Activated CD4-positive, alpha-beta T cell treated with anti-CD3 and anti-CD28 coated beads, Interleukin-2, Interleukin-4, amounts not matched to agents 100 ng/mL and 50 ng/mL, durations not matched to agents 16 hours and 8 hours (primary cell): ENCODE data around the gene NFKB1.
"Not testable (repeated sequence)": the region's sequence is repeated elsewhere in the genome, so short reads cannot be mapped to it uniquely, and the experiment has no call there.

Source experiments
- DNase-seq: peaks from one replicate; pipeline ENCODE4 v3.0.0-alpha.2; 2020; ENCODE audit warnings: low spot score

The NFKB1 gene

DNA sequence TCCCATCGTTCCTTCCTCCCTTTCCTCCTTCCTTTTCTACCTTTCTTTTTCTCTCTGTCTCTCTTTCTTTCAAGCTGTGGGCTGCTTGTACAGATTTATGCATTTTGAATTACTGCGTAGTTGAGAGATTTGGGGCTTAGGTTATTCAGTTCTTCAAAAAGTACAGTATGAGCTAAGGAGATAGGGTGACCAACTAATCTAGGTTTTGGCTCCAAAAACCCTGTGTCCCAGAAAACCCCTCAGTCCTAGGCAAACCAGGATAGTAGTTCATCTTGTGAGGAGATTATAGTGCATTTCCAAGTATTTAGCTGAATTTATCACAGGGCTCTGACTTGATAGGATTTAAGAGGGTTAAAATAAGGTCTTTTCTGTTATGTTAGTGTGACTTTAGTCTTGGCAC, 64.5 kb downstream of the NFKB1 start:
- DNase-seq, result no peak

DNA sequence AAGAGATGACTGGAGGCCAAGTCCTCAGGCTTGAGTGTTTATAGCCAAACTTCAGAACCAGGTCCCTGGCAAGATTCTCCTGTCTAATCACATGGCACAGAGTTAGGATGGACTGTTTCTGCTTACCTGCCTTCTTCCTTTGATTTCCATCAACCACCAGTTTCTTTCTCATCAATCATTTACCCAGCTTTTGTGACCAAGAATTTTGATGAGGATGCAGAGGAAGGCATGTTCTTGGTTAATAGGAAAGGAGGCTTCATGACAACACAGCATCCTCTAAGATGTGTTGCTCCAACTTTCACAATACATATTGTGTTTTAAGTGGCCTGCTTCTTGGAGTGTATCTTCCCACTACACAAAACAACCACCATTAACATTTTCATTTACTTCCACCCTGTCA, 65.3 kb downstream of the NFKB1 start:
- DNase-seq, result no peak

DNA sequence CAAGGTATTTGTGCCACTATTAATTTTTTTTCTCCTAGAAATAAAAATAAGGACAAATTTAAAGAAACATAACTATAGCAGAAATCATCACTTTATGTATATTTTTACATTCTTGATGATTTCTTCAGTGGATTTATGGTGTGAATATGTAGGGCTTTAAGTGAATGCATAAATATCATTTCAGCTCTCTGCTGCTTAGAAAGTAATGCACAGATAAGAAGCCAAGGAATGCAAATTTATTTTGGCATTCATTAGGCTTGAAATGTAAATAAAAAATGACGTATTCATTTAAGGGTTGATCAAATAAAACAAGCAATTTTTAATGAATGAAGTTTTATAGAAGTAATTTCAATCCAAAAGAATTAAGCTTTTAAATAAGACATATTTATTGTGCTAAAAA, 66.3 kb downstream of the NFKB1 start:
- no peak for DNase-seq

DNA sequence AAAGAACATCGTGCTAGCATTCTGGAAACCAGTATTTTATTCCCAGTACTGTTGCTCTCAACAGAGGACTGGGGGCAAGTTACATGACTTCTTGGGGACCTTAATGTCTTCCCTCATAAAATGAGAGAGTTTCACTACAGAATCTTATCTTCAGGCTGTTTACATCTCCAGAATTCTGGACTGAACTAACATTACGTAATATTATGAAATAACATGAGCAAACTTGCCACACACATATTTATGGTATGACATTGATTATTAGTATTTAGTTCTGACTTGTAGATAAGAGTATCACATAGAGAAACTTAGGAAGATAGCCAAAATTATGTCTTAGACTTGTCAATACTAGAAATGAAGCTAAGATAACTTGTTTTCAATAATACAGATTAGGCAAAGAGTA, 68.0 kb downstream of the NFKB1 start:
- DNase-seq, result no peak

DNA sequence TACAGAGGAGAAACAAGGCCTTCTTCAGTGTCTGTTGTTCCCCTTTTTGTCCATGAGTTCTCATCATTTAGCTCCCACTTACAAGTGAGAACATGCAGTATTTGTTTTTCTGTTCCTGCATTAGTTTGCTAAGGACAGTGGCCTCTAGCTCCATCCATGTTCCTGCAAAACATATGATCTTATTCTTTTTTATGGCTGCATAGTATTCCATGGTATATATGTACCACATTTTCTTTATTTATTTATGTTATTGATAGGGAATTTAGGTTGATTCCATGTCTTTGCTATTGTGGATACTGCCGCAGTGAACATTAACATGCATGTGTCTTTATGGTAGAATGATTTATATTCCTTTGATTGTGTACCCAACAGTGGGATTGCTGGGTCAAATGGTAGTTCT, 69.1 kb downstream of the NFKB1 start:
- DNase-seq, result not testable (repeated sequence)

DNA sequence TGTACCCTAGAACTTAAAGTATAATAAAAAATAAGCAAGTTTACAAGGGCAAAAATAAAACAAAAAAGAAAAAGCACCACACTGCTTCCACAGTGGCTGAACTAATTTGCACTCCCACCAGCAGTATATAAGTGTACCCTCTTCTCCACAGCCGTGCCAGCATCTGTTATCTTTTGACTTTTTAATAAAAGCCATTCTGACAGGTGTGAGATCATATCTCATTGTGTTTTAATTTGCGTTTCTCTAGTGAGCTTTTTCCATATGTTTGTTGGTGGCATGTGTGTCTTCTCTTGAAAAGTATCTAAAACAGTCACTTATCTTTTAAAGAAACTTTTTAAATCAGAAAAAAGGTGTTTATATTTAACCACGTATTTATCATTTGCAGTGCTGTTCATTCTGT, 71.3 kb downstream of the NFKB1 start:
- no peak for DNase-seq

DNA sequence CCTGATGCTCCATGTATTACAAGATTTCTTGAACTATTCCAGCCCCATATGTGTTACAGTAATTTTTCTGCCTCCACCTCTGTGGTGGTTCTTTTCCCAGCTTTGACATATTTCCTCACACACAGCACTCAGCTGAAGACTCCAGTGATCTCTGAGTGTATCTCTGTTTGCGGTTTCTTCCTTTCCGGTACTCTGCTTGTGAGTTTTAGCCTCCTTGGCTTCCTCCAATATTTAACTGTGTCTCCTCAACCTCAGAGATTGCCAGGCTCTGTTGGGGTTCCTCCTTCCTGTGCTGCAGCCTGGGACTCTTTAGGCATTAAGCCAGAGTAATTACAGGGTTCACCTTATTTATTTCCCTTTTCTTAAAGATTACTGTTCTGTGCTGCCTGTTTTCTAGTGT, 73.2 kb downstream of the NFKB1 start:
- no peak for DNase-seq

DNA sequence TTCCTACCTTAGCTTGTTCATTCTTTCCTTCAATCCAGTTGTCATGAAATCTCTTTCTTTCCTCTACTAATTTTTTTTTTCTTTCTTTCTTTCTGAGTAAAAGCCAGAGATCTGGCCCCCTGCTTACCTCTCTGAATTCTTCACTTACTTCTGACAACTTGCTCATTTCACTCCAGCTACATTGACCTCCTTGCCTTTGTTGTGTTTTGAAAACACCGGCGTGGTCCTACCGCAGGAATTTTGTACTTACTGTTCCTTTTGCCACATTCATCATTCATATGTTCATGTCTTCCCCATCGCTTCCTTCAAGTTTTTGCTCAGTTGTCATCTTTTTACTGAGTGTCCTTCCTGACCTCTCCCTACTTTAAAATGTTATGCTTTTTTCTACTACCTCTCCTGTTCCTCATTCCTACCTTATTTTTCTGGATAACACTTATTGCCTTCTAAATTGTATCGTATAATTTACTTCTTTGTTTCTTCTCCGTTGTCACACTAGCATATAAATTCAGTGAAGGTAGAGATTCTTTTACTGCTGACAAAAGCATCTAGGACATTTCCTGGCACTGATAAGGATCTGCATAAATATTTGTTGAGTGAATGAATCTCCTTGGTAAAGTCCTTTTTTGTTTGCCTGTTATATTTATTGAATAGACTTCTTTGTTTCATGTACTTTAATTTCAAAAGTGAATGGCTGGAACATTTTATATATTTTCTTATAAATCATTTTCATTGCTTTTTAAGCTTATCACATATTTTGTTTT, 74.4 kb downstream of the NFKB1 start:
- DNase-seq, result no peak

DNA sequence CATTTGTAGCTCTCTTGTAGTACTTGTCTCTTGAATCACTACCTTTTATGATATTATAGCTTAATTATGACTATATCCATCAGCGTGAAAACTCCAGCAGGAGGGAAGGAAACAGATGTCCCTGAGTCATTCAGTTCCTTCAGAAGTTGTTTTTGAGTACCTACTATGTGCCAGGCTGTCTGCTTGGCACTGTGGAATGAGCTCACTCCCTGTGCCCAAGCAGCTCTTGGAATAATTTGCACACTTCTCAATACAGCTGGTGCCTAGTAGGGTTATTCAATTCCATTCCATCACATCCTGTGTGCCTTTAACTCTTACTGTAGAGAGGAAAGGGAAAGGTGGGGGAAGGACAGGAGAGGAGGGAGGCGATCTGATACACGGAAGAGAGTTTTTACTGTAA, 77.1 kb downstream of the NFKB1 start:
- no peak for DNase-seq

DNA sequence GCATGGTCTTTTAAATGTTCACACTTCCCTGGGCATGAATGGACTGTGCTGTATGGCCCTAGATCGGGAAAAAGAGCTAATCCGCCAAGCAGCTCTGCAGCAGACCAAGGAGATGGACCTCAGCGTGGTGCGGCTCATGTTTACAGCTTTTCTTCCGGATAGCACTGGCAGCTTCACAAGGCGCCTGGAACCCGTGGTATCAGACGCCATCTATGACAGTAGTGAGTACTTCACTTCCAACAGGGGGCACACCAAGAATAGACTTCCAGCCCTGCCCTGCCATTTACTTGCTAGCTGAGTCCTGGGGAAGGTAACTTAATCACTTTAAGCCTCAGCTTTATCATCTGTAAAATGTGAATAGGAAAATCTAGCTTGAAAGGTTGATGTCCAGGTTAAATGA, 77.7 kb downstream of the NFKB1 start:
- DNase-seq, result no peak

DNA sequence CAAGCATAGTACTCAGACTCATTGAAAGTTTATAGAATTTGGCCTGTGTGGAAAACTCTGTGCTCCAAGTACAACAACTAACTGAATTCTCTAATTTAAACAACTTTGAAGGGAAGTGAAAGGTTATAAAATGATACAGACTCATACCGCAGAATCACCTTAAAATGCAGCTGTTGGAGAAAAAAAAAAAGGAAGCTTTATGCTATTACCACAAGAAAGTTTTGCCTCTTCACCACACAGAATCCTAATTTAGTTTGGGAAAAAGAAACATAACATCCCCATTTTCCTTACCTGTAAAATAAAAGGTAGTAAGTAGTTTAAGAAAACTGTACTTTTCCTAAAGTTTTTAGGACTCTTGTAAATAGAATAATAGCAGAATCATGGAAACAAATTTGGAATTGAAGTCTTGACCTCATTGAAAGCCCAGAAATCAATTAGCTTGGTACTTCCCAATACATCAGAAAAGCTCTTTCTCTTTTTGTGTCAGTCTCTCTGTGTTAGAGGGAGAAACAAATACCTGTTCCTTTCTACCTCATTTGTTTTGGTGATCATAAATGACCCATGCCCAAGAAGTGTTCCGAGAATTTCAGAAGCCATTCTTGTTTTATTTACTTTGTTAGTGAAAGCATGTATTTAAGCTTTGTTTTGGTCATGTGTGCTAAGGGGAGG, 78.8 kb downstream of the NFKB1 start:
- no peak for DNase-seq

DNA sequence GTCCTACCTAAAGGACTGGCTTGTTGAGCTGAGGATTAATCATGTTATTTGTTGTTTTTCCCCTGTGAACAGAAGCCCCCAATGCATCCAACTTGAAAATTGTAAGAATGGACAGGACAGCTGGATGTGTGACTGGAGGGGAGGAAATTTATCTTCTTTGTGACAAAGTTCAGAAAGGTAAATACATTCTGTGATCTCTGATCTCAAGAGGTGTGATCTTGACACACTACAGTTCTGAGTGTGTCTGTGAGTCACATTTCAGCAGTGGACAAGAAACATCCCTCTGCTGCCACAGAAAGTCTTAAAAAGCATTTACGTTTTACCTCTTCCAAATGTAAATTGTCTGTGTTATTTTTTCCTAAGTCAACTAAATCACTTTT, 79.3 kb downstream of the NFKB1 start:
- peak; percentile 58 for DNase-seq

DNA sequence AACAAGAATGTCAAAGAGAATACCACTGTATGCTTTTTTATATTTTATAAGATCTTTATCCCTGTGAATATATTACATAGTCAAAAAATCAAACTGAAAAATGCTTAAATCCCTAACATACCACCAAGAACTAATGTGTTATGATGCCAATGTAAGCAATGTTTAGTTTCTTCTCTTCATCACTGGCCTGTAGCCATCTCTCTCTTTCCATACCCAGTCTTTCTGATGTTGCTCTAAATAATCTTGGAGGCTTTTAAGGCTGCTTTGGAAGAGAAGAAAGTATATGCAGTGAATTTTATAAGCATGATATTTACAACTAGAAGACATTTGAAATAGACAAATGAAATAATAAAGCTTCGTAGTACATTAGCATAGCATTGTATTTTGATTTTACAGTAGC, 82.9 kb downstream of the NFKB1 start:
- DNase-seq, result no peak

DNA sequence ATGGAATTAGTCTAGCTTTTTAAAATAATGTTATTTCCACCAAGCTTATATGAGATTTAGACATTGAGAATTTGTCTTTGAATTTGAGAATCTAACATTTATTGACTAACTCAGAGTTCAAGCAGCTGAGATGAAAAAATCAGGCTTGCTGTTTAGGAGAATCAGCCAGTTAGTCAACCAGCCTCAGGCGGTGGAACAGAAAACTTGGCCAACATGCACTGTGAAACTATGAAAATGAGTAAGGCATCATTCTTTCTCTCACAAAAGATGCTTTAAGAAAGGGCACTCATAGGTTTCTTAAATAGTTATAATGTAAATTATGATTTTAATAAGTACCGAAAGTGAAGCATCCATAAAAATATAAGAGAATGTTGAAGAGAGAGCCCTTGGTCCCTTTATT, 84.2 kb downstream of the NFKB1 start:
- DNase-seq, result peak; percentile 57

DNA sequence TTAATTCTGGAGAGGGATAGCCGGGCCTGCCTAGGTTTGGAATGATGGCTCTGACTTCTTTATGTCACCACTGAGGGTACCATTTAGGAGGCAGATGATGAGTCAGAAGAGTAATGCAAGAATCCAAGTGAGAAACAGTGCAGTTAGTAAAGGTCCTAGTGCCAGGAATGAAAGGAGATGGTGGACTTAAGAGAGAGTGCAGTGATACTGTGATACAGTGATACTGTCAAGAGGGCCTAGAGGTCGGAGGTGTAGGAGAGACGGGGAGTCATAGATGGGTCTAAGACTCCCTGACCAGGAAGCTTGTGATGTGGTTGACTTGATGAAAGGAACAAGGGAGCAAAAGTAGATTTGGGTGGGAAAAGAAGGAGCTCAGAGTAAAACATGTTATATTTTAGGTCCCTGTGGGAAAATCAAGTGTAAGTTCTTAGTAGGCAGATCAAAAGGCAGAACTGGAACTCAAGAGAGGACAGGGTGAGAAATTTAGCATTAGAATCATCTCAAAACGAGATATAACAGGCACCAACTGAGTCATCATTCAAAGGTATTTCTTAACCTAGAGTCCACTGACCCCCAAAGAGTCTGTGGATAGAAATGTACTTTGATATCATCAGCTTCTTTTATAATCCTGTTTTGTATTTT, 85.0 kb downstream of the NFKB1 start:
- DNase-seq, result peak; percentile 47

DNA sequence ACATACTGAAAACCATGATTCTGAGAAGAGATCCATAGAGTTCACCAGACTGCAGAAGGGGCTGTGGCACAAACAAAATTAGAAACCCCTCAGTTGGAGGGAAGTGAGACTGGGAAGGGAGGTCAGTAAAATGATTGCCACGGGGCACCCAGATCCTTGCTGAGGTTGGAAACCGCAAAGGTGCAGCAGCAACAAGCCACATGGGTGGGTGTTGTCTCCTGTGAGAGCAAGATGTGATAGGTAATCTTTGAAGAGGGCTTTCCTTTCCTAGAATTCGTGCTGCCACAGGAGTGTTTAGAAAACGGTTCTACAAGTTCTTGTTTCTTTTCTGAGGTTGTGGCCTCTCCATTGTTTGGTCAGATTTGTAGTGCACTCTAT, 85.5 kb downstream of the NFKB1 start:
- DNase-seq, result peak; percentile 63

DNA sequence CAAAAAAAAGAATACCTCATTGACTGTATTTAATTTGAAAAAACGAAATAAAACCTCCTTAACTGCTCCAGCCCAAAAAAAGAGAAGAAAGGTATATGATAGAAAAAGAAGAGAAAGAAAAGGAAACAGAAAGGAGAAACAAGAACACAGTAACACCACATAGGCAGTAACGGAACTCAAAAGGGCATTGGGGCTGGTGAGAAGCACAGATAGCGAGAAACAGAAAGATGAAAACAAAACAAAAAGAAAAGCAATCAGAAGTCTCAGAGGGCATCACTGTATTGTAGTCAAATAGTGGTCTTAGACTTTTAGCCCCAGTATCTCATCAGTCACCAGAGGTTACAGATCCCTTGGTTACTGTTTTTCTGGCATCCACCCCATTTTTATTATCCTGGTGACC, 88.6 kb downstream of the NFKB1 start:
- no peak for DNase-seq

DNA sequence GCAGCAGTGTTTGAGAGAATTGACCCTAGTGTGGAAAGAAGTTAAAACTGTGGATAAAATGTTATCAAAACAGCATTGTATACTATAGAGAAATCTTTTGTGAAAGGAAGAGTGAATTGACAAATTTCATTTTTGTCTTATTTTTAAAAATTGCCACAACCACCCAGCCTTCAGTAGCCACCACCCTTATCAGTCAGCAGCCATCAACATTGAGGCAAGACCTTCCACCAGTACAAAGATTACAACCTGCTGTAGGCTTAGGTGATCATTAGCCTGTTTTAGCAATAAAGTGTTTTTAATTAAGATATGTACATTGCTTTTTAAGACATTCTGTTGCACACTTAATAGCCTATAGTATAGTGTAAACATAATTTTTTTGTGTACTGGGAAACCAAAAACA, 91.1 kb downstream of the NFKB1 start:
- DNase-seq, result no peak

DNA sequence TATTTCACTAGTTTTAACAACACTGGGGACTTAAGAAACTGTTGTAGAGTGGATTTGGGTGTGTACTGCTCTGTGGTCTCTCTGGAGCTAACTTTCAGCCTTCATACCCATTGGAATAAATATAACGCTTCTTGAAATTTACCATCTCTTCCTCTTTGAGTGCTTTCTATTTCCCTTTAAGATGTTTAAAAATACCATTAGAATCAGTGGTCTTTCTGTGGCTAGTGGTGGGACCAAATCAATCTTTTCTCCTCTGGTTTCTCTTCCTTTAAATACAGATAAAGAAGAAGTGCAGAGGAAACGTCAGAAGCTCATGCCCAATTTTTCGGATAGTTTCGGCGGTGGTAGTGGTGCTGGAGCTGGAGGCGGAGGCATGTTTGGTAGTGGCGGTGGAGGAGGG, 92.0 kb downstream of the NFKB1 start:
- DNase-seq, result no peak

DNA sequence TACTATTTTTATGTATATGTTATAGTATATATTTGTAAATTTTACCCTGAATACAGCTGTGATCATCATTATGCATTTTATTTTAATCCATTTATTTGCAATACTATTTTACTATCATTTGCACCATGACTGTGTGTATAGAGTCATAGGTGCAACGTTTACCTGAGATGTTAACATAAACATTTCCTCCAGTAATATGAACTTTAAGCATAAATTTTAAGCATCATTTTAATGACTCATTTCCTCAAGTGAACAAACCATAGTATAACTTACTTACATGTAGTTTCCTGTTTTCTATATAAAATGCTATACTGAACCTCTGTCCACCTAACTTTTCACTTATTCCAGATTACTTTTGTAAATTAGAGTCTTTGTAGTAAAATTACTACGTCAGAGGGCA, 92.8 kb downstream of the NFKB1 start:
- DNase-seq, result no peak

DNA sequence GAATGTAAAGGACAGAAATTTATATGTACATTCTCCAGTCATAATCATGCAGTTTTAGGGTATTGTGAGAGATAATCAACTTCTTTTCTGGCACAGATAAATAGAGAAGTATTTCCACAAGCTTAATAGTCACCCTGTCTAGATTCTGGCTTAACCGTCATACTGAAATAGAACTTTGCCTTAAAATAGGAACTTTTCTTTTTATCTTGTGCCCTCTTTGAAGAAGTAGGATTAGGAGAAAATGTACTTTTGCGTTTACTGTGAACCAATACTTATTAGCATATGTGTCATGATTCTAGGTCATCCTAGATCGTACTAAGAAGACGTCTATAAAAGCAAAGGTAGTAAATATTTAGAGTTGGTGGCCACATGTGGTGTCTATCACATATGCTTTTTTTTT, 95.4 kb downstream of the NFKB1 start:
- no peak for DNase-seq

DNA sequence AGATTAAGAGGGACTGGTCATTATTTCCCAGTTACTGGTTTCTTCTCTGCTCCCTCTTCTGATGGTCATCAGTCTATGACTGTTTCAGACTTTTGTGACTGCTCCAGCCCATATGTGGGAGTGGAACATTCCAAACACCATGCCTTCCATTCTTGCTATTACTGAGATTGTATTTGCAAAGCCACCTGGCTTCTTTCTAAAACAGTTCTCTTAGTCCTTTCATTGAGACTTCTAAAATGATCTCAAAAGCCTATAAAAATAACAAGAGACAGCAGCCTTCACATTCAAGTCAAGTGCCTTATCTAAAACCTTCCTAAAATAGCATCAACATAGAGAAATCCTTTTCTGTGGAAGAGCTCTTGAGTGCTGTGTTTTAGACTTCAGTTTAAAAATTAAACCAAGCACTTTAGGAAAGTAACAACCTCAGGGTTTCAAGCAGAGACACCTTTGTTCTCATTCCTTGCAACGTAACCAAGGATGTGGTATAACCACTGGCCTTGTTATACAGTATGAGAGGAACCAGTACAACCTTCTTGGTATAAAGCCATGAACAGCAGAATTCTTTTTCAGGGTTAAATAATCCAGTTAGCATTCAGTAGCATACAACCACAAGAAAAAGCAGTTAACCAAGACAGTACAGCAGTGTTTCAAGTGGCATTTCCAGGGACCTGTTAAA, 97.1 kb downstream of the NFKB1 start:
- DNase-seq, result peak; percentile 38

DNA sequence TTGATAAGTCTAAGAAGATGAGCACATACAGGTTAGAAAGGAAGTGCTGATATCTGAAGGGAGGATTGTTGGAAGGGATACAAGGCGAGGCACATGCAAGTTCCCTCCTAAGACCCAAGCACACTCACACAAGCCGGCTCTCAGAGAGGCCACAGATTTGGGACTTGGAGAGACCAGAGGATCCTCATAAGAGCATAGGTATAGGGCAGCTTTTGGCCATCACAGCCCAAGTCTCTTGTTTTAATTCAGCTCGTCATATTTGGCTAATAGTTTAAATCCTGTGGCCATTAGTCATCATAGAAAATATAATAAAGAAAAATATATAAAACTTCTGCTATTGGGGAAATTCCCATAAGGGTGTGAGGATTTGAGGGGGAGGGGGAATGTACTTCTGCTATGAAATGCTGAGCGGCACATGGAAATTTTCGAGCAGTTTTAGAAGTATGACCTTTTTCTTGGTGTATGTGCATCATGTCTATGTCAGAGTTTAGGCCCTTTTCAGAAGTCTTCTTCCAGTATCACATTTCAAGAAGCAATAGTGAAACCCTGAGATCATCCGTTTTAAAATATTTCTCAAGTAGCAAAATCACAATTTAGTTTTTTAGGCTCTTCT, 97.7 kb downstream of the NFKB1 start:
- DNase-seq, result no peak
